SK-N-SH treated with all-trans-retinoic acid at 6 μM for 48 hours (cell line): ENCODE results near the gene TOMM20.
A peak's percentile ranks its signal among the peaks of the same experiment; 100 is the strongest.

Source experiments
- ATAC-seq: fragments of 200-7000 bp; cut with Tn5 transposase; 3 replicates; pipeline ENCODE4 v1.9.1; 2020; ENCODE audit warnings: mild to moderate bottlenecking, moderate library complexity
- ARNTL ChIP-seq: fragments of 450-650 bp; formaldehyde crosslinking; IDR thresholded peaks from 2 replicates; pipeline ENCODE4 v1.5.0; 2020; ENCODE audit warnings: low read depth, mild to moderate bottlenecking, moderate library complexity, borderline replicate concordance
- BACH2 ChIP-seq: fragments of 250-450 bp; sonication (Bioruptor Pico); IDR thresholded peaks from 2 replicates; pipeline ENCODE4 v1.9.0; 2021; ENCODE audit warnings: mild to moderate bottlenecking, borderline replicate concordance
- CSDC2 ChIP-seq: fragments of 250-450 bp; sonication (Bioruptor Pico); IDR thresholded peaks from 2 replicates; pipeline ENCODE4 v1.5.0; 2020; ENCODE audit warnings: mild to moderate bottlenecking, moderate library complexity
- ESRRG ChIP-seq: fragments of 250-450 bp; sonication (Bioruptor Pico); IDR thresholded peaks from 2 replicates; pipeline ENCODE4 v1.6.1; 2021; ENCODE audit warnings: mild to moderate bottlenecking
- GLIS3 ChIP-seq: fragments of 250-450 bp; sonication (Bioruptor Pico); IDR thresholded peaks from 2 replicates; pipeline ENCODE4 v1.5.0; 2020; ENCODE audit warnings: mild to moderate bottlenecking, moderate library complexity
- ISL1 ChIP-seq: fragments of 250-450 bp; sonication (Bioruptor Pico); IDR thresholded peaks from 2 replicates; pipeline ENCODE4 v2.1.2; 2022; ENCODE audit warnings: mild to moderate bottlenecking, moderate library complexity
- OSR1 ChIP-seq: fragments of 250-450 bp; sonication (Bioruptor Pico); IDR thresholded peaks from 2 replicates; pipeline ENCODE4 v1.8.0; 2022; ENCODE audit warnings: moderate library complexity, mild to moderate bottlenecking, inconsistent platforms
- PPARA ChIP-seq: fragments of 250-450 bp; sonication (Bioruptor Pico); IDR thresholded peaks from 2 replicates; pipeline ENCODE4 v1.5.0; 2020; ENCODE audit warnings: mild to moderate bottlenecking, borderline replicate concordance
- RARB ChIP-seq: fragments of 250-450 bp; sonication (Bioruptor Pico); IDR thresholded peaks from 2 replicates; pipeline ENCODE4 v1.8.0; 2021; ENCODE audit warnings: mild to moderate bottlenecking, moderate library complexity
- SNAI2 ChIP-seq: fragments of 250-450 bp; sonication (Bioruptor Pico); IDR thresholded peaks from 2 replicates; pipeline ENCODE4 v1.5.0; 2020; ENCODE audit warnings: mild to moderate bottlenecking, moderate library complexity
- ZFP3 ChIP-seq: fragments of 250-450 bp; sonication (Bioruptor Pico); IDR thresholded peaks from 2 replicates; pipeline ENCODE4 v1.5.0; 2020; ENCODE audit warnings: mild to moderate bottlenecking, moderate library complexity
- ZFP30 ChIP-seq: fragments of 450-650 bp; formaldehyde crosslinking; IDR thresholded peaks from 2 replicates; pipeline ENCODE4 v1.5.0; 2022; ENCODE audit warnings: mild to moderate bottlenecking, moderate library complexity
- ZNF70 ChIP-seq: fragments of 450-650 bp; formaldehyde crosslinking; IDR thresholded peaks from 2 replicates; pipeline ENCODE4 v1.5.0; 2020; ENCODE audit warnings: mild to moderate bottlenecking, moderate library complexity
- ZNF8 ChIP-seq: fragments of 450-650 bp; formaldehyde crosslinking; IDR thresholded peaks from 2 replicates; pipeline ENCODE4 v1.5.0; 2020; ENCODE audit warnings: mild to moderate bottlenecking, moderate library complexity
- TF ChIP-seq, protein P1 (sequence below): fragments of 250-450 bp; sonication (Bioruptor Pico); IDR thresholded peaks from 2 replicates; pipeline ENCODE4 v1.5.1; 2021; ENCODE audit warnings: mild to moderate bottlenecking, moderate library complexity
- TF ChIP-seq, protein P2 (sequence below): fragments of 250-450 bp; sonication (Bioruptor Pico); IDR thresholded peaks from 2 replicates; pipeline ENCODE4 v1.5.1; 2020; ENCODE audit warnings: low read depth, mild to moderate bottlenecking, moderate library complexity
- TF ChIP-seq, protein P3 (sequence below): fragments of 250-450 bp; sonication (Bioruptor Pico); IDR thresholded peaks from 2 replicates; pipeline ENCODE4 v1.8.0; 2021; ENCODE audit warnings: low read depth, mild to moderate bottlenecking, moderate library complexity, borderline replicate concordance
- TF ChIP-seq, protein P4 (sequence below): fragments of 250-450 bp; sonication (Bioruptor Pico); IDR thresholded peaks from 2 replicates; pipeline ENCODE4 v1.8.0; 2020; ENCODE audit warnings: mild to moderate bottlenecking, moderate library complexity, borderline replicate concordance
- TF ChIP-seq, protein P5 (sequence below): fragments of 250-450 bp; sonication (Bioruptor Pico); IDR thresholded peaks from 2 replicates; pipeline ENCODE4 v1.5.0; 2020; ENCODE audit warnings: mild to moderate bottlenecking, moderate library complexity

TOMM20 gene

DNA sequence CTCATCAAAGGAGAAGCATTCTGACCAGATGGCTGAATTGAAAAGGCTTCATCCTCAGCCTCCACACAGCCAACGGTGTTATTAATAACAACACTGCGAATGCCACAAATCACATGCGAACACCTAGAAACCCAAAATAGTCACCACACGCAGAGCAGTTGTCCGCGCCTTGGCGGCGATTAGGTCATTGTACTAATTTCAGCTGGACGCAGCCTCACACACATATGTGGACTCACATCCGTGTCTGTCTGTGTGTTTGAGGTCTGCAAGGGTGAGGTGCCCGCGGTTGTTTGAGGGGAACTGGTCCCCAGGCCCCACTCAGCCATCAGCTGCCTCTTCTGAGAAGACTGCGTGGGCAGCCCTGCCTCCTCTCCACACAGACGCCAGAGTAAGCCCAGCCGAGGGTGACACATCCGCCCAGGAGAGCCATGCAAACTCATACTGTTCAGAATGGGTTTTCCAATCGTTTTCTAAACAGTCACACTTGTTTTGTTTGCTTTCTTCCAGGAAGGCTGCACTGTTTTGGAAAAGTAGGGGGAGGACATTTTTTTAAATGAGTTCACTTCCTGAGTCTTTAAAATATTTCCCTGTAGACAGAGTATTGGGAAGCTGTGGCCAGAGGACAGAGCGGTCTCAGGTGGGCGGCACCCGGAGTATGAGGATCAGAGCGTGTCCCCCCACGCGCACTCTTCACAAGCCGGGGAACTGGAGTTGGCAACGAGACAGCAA, 53.4 kb downstream of the TOMM20 start:
- TF ChIP-seq BACH2 (CRISPR knock-in tag) (no peak), ESRRG (no peak), ZFP3 (CRISPR knock-in tag) (no peak), SNAI2 (CRISPR knock-in tag) (no peak)
- TF ChIP-seq, protein P1, sequence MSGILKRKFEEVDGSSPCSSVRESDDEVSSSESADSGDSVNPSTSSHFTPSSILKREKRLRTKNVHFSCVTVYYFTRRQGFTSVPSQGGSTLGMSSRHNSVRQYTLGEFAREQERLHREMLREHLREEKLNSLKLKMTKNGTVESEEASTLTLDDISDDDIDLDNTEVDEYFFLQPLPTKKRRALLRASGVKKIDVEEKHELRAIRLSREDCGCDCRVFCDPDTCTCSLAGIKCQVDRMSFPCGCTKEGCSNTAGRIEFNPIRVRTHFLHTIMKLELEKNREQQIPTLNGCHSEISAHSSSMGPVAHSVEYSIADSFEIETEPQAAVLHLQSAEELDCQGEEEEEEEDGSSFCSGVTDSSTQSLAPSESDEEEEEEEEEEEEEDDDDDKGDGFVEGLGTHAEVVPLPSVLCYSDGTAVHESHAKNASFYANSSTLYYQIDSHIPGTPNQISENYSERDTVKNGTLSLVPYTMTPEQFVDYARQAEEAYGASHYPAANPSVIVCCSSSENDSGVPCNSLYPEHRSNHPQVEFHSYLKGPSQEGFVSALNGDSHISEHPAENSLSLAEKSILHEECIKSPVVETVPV, result no peak
- TF ChIP-seq, protein P2, sequence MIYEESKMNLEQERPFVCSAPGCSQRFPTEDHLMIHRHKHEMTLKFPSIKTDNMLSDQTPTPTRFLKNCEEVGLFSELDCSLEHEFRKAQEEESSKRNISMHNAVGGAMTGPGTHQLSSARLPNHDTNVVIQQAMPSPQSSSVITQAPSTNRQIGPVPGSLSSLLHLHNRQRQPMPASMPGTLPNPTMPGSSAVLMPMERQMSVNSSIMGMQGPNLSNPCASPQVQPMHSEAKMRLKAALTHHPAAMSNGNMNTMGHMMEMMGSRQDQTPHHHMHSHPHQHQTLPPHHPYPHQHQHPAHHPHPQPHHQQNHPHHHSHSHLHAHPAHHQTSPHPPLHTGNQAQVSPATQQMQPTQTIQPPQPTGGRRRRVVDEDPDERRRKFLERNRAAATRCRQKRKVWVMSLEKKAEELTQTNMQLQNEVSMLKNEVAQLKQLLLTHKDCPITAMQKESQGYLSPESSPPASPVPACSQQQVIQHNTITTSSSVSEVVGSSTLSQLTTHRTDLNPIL (CRISPR knock-in tag), result no peak
- peak; percentile 73 for ATAC-seq

DNA sequence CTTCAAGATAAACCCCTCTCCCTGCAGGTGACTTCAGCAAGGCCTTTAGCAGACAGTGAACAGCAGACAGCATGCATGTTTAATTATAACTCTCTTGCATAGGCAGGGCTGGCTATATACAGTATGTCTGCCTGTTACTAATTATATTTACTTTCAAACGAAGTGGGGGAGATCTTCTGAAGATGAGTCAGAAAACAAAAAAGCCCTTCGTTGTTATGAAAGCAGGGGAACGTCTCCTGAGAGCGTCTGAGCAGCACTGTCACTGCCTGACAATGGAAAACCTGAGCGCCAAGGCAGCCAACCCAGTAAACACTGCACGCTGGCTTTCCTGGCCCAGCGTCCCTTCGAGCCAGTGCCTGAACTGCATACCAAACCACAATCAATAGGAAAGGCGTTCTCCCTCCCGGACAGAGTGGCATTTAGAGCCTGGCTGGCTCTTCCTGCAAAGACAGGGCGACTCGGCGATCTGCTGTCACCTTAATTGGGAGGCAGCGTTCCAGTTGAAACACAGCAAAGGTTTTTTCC, 54.1 kb downstream of the TOMM20 start:
- ATAC-seq, result peak; percentile 82
- TF ChIP-seq GLIS3 (CRISPR knock-in tag) (no peak), ESRRG (no peak), ZNF8 (no peak), RARB (no peak), ISL1 (CRISPR knock-in tag) (no peak), BACH2 (CRISPR knock-in tag) (no peak)
- TF ChIP-seq, protein P2 (CRISPR knock-in tag), result no peak
- TF ChIP-seq, protein P3, sequence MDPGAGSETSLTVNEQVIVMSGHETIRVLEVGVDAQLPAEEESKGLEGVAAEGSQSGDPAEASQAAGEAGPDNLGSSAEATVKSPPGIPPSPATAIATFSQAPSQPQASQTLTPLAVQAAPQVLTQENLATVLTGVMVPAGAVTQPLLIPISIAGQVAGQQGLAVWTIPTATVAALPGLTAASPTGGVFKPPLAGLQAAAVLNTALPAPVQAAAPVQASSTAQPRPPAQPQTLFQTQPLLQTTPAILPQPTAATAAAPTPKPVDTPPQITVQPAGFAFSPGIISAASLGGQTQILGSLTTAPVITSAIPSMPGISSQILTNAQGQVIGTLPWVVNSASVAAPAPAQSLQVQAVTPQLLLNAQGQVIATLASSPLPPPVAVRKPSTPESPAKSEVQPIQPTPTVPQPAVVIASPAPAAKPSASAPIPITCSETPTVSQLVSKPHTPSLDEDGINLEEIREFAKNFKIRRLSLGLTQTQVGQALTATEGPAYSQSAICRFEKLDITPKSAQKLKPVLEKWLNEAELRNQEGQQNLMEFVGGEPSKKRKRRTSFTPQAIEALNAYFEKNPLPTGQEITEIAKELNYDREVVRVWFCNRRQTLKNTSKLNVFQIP (CRISPR knock-in tag), result no peak
- TF ChIP-seq, protein P4, sequence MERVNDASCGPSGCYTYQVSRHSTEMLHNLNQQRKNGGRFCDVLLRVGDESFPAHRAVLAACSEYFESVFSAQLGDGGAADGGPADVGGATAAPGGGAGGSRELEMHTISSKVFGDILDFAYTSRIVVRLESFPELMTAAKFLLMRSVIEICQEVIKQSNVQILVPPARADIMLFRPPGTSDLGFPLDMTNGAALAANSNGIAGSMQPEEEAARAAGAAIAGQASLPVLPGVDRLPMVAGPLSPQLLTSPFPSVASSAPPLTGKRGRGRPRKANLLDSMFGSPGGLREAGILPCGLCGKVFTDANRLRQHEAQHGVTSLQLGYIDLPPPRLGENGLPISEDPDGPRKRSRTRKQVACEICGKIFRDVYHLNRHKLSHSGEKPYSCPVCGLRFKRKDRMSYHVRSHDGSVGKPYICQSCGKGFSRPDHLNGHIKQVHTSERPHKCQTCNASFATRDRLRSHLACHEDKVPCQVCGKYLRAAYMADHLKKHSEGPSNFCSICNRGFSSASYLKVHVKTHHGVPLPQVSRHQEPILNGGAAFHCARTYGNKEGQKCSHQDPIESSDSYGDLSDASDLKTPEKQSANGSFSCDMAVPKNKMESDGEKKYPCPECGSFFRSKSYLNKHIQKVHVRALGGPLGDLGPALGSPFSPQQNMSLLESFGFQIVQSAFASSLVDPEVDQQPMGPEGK (CRISPR knock-in tag), result no peak

DNA sequence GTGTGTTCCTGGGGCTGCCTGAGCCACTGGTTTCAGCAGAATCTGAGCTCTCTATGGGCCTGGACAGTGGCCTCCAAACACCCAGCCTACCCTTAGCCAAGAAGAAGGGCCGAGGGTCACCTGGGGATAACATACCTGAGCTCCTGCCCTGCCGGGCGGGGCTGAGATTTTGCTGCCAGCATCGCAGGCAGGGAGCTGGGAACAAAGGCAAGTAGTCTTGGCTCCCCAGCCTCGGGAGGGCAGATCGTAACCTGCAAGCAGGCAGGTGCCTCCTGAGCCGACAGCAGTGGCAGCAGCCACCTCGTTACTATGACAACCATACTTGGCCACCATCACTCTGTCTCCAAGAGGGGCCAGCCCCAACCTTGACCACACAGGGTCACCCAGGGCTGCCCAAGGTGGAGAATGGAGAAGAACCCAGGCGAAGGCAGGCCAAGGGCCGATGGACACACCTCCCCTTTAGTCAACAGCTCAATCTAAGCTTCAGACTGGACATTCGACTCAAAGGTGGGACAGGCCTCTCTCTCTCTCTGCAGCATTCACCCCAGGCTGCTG, 54.6 kb downstream of the TOMM20 start:
- TF ChIP-seq ZNF8, result no peak
- no peak for TF ChIP-seq OSR1 (CRISPR knock-in tag)
- no peak for TF ChIP-seq ARNTL
- TF ChIP-seq, all 23 proteins: peak for 0
- no peak for ATAC-seq

DNA sequence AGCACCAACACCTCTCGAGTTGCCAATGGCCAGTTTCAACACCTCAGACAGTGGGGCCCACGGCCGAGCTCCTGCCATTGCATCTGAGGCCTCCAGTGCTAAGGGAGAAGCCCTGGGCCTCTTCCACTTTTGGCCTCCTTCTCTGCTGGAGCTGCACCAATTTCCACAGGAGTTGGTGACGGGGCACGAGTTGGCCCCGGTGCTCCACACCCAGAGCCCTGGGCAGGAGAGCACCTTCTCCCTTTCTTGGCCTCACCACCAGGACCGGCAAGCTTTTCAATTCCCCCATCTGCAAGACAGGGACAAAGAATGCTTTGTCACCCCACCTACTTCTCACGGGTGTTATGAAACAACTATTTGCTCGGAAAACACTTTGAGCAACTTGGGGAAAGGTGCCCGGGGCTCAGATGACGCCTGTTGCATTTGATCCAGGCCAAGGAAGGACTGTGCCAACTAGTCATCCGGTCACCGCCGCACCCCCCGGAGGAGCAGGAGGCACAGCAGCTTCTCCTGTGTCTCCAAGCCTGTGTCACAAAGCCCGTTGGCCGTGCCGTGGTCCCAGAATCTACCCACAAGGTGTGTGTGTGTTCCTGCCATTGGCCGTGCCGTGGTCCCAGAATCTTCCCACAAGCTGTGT, 55.2 kb downstream of the TOMM20 start:
- no peak for ATAC-seq
- TF ChIP-seq, protein P1, result no peak
- TF ChIP-seq BACH2 (CRISPR knock-in tag), result no peak
- no peak for TF ChIP-seq ZFP30 (CRISPR knock-in tag)
- TF ChIP-seq CSDC2 (CRISPR knock-in tag), result no peak
- TF ChIP-seq, protein P4 (CRISPR knock-in tag), result no peak
- TF ChIP-seq ZNF70 (CRISPR knock-in tag), result no peak
- no peak for TF ChIP-seq ISL1 (CRISPR knock-in tag)
- no peak for TF ChIP-seq OSR1 (CRISPR knock-in tag)
- TF ChIP-seq, protein P5, sequence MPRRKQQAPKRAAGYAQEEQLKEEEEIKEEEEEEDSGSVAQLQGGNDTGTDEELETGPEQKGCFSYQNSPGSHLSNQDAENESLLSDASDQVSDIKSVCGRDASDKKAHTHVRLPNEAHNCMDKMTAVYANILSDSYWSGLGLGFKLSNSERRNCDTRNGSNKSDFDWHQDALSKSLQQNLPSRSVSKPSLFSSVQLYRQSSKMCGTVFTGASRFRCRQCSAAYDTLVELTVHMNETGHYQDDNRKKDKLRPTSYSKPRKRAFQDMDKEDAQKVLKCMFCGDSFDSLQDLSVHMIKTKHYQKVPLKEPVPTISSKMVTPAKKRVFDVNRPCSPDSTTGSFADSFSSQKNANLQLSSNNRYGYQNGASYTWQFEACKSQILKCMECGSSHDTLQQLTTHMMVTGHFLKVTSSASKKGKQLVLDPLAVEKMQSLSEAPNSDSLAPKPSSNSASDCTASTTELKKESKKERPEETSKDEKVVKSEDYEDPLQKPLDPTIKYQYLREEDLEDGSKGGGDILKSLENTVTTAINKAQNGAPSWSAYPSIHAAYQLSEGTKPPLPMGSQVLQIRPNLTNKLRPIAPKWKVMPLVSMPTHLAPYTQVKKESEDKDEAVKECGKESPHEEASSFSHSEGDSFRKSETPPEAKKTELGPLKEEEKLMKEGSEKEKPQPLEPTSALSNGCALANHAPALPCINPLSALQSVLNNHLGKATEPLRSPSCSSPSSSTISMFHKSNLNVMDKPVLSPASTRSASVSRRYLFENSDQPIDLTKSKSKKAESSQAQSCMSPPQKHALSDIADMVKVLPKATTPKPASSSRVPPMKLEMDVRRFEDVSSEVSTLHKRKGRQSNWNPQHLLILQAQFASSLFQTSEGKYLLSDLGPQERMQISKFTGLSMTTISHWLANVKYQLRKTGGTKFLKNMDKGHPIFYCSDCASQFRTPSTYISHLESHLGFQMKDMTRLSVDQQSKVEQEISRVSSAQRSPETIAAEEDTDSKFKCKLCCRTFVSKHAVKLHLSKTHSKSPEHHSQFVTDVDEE (CRISPR knock-in tag), result no peak
- no peak for TF ChIP-seq ARNTL
- TF ChIP-seq ZNF8, result no peak
- TF ChIP-seq PPARA (CRISPR knock-in tag), result no peak
